RWPE1 (cell line): ENCODE data around the gene HYOU1.

Experiments
- CTCF ChIA-PET: fragments of 350-600 bp; sonication (Branson Sonifier 250); formaldehyde crosslinking; extraction: SDS; loops from one replicate; lab custom pipeline; 2021; lab: Yijun Ruan, JAX
- POLR2A ChIA-PET: fragments of 400-600 bp; formaldehyde crosslinking; extraction: SDS; loops from one replicate; lab custom pipeline; 2020; ENCODE audit warnings: antibody characterized with exemption; ENCODE audit not compliant: low non-redundant PET; lab: Yijun Ruan, JAX
- DNase-seq: peaks from one replicate; pipeline ENCODE4 v3.0.0; 2012; ENCODE audit warnings: low spot score
- H3K27ac ChIP-seq: fragments of 450-650 bp; 2 replicates; pipeline ENCODE4 v1.5.1; 2017
- TF ChIP-seq, protein P1 (sequence below): fragments of 450-650 bp; conservative IDR thresholded peaks from 2 replicates; pipeline ENCODE4 v1.5.1; 2017; ENCODE audit warnings: low read depth, mild to moderate bottlenecking

Gene HYOU1

DNA sequence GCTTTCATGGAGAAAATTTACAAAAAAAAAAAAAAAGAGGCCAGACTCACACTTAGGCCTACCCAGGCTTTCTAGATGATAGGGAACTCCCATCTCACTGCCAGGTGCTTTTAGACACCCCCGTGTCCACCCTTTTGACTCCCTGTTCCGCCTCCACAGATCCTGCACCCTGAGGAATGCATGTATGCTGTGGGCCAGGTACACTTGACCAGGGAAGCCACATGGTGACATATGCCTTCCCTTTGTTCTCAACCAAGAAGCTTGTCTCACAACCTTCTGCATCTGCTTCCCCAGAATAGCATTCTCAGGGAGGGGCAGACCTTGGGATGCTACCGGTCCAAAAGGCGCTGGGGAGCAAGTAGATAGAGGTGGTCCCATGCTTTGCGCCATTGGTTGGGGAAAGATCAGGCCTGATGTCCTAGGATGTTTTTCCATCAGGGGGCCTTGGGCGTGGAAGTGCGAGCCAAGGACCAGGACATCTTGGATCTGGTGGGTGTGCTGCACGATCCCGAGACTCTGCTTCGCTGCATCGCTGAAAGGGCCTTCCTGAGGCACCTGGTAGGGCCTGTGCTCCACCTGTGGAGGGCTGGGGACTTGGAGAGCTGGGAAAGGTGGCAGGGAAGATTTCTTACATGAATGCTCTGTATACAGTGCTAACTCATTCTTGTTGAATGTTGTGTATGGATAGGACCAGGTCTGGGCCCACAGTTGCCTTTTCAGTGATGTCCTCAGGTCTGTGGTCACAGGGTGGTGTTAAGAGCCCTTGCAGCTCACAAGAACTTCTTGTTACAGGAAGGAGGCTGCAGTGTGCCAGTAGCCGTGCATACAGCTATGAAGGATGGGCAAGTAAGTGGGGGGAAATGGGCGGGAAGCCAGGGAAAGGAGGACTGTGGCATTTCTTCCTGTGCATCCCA is 35.2 kb upstream of the HYOU1 start:
- POLR2A ChIA-PET, result no interaction called here
- peak overlapping the region; percentile 89 for H3K27ac ChIP-seq
- DNase-seq, result no peak
- TF ChIP-seq, protein P1, sequence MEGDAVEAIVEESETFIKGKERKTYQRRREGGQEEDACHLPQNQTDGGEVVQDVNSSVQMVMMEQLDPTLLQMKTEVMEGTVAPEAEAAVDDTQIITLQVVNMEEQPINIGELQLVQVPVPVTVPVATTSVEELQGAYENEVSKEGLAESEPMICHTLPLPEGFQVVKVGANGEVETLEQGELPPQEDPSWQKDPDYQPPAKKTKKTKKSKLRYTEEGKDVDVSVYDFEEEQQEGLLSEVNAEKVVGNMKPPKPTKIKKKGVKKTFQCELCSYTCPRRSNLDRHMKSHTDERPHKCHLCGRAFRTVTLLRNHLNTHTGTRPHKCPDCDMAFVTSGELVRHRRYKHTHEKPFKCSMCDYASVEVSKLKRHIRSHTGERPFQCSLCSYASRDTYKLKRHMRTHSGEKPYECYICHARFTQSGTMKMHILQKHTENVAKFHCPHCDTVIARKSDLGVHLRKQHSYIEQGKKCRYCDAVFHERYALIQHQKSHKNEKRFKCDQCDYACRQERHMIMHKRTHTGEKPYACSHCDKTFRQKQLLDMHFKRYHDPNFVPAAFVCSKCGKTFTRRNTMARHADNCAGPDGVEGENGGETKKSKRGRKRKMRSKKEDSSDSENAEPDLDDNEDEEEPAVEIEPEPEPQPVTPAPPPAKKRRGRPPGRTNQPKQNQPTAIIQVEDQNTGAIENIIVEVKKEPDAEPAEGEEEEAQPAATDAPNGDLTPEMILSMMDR, result no peak
- CTCF ChIA-PET, result interaction anchor here (0.7 kb wide), 1 partner anchor 30 kb away, joined by 3 read pairs; no protein-coding TSS in a partner anchor

DNA sequence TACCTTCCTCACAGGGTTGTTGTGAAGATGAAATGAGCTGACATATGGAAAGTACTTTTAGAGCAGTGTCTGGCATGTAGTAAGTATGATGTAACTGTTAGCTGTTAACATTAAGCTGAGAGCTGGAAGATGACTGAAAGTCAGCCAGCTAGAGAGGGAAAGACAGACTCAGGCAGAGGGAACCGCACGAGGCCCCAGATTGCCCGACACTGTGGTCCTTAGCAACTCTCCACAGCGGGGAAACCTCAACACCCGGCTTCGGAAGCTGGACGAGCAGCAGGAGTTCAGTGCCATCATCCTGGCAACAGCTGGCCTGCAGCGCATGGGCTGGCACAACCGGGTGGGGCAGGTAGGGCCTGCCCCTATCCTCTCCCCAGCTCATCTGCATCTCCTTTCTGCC is 34.2 kb upstream of the HYOU1 start:
- H3K27ac ChIP-seq, result peak overlapping the region; percentile 73
- no peak for DNase-seq
- POLR2A ChIA-PET, result no interaction called here
- TF ChIP-seq, protein P1, result no peak
- CTCF ChIA-PET, result interaction anchor here (0.7 kb wide), 1 partner anchor 31 kb away, joined by 3 read pairs; no protein-coding TSS in a partner anchor

DNA sequence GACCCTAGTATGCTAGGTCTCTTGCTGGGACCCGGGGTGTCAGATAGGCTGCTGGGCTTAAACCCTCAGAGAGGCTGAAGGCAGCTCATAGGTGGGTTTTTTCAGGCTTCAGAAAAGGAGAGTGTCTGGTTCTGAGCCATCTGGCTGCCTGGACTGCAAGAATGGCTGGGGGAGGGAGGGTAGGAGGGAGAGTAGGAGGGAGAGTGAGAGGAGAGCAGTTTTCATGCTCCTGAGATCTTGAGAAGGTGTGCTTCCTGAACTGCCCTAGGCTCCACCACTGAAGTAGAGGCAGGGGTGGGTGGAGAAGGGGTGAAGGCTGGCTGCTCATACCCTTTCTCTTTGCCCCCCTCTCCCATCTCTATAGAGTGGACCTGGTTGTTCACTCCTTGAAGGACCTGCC is 32.3 kb upstream of the HYOU1 start:
- H3K27ac ChIP-seq, result peak overlapping the region; percentile 73
- POLR2A ChIA-PET, result no interaction called here
- TF ChIP-seq, protein P1, result no peak
- no peak for DNase-seq
- CTCF ChIA-PET, result no interaction called here

DNA sequence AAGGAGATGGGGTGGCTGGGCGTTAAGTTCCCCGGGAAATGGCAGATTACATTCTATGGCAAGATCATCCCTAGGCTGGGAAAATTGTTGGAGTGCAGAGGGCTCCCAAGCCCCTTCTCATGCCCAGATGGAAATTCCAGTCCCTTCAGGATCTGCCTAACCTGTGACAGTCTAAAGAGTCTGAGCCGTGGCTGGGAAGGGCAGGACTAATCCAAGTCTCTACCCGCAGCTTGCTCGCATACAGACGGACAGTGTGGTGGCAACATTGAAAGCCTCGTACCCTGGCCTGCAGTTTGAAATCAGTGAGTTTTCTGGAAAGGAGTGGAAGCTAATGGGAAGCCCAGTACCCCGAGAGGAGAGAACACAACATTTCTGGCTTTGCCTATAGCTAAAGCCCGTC is 31.4 kb upstream of the HYOU1 start:
- no peak for DNase-seq
- CTCF ChIA-PET, result no interaction called here
- TF ChIP-seq, protein P1, result no peak
- peak overlapping the region; percentile 70 for H3K27ac ChIP-seq
- POLR2A ChIA-PET, result no interaction called here

DNA sequence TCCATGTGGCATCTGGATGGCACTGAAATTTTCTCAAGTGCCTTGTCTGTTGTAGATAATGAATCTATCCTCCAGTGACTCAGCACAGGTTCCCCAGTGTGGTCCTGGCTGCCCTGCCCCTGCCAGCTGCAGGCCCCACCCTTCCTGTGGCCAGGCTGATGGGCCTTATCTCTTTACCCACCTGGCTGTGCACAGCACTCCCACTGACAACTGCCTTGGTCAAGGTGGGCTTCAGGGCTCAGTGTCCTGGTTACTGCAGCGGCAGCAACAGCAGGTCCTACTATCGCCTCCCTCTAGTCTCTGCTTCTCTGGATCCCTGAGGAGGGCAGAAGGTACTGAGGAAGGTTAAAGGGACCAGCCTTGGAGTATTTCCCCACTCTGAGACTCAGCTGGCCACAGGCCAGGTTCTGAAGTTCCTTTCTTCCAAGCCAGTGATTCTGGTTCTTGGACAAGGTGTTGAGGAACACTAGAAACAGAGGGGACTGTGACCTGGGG is 30.8 kb upstream of the HYOU1 start:
- CTCF ChIA-PET, result no interaction called here
- TF ChIP-seq, protein P1, result no peak
- DNase-seq, result no peak
- POLR2A ChIA-PET, result no interaction called here
- H3K27ac ChIP-seq, result peak overlapping the region; percentile 70

DNA sequence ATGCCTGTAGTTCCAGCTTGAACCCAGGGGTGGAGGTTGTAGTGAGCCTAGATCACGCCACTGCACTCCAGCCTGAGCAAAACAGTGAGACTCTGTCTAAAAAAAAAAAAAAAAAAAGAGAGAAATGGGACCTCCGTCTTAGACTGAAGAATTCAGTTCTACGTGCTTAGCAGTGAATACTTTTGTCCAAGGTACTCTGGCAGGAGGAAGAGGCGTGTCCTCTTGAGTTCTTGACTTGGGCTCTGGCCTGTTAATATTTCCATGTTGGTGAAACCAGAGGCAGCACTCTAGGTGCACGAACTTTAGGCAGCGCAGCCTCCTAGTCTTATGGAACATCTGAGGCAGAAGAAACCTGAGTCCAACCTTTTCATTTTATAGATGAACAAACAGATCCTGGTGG is 30.1 kb upstream of the HYOU1 start:
- DNase-seq, result no peak
- CTCF ChIA-PET, result no interaction called here
- H3K27ac ChIP-seq, result peak overlapping the region; percentile 70
- TF ChIP-seq, protein P1, result no peak
- POLR2A ChIA-PET, result no interaction called here
